Endothelial cell of umbilical vein (primary cell): Measurements from ENCODE around the gene EMP2. TPM values are rescaled to one million over a fixed set of nuclear protein-coding genes. Genes with fewer than 3 reads are reported as not detected.

Source experiments
- BruUV-seq: library from RNA; stranded (reverse); fragments of 400-500 nt; replicated peaks from 2 replicates; lab custom pipeline; 2021; lab: Mats Ljungman, UMichigan
- CTCF ChIA-PET: fragments of 300-600, 350-600 bp; sonication (Branson Sonifier 250); formaldehyde crosslinking; loops from one replicate; lab custom pipeline; 2021; ENCODE audit warnings: antibody characterized with exemption, inconsistent platforms; lab: Charles Lee
- POLR2A ChIA-PET: fragments of 300-600, 350-600 bp; sonication (Branson Sonifier 250); formaldehyde crosslinking; loops from one replicate; lab custom pipeline; 2021; ENCODE audit warnings: antibody characterized with exemption, inconsistent platforms; lab: Charles Lee
- DNase-seq: peaks from one replicate; pipeline ENCODE4 v3.0.0-alpha.2; 2011; ENCODE audit warnings: low read depth, low spot score
- FAIRE-seq: peaks from 2 replicates; lab custom pipeline; 2011; peaks lifted over from hg19 to GRCh38; lab: Jason Lieb, UNC
- H2AFZ ChIP-seq: 2 replicates; pipeline ENCODE4 v1.6.0; 2012; ENCODE audit warnings: low read depth, low read length, control low read depth, inconsistent platforms
- H3K27ac ChIP-seq: 2 replicates; pipeline ENCODE4 v1.5.1; 2011; ENCODE audit warnings: low read depth, mild to moderate bottlenecking, control low read depth, low read length, moderate library complexity; ENCODE audit not compliant: insufficient read depth
- H3K27me3 ChIP-seq, 2 experiments: 2 replicates each; pipeline versions ENCODE4 v1.6.0 to v1.6.1; 2011; ENCODE audit warnings: low read length in 2 of 2, mixed read lengths in 1 of 2; ENCODE audit not compliant: control insufficient read depth in 2 of 2, insufficient read depth in 2 of 2
- H3K36me3 ChIP-seq, 2 experiments: 2 replicates in 1 of 2; 3 replicates in 1 of 2; pipeline ENCODE4 v1.5.1; 2011; ENCODE audit warnings: low read length in 2 of 2, mild to moderate bottlenecking in 1 of 2, moderate library complexity in 1 of 2; ENCODE audit not compliant: control insufficient read depth in 2 of 2, insufficient read depth in 2 of 2; ENCODE audit errors: extremely low read depth in 1 of 2
- H3K4me1 ChIP-seq: 3 replicates; pipeline ENCODE4 v1.5.1; 2011; ENCODE audit warnings: mild to moderate bottlenecking, low read length; ENCODE audit not compliant: control insufficient read depth, insufficient read depth; ENCODE audit errors: extremely low read depth
- H3K4me2 ChIP-seq: 2 replicates; pipeline ENCODE4 v1.6.1; 2011; ENCODE audit warnings: low read length, control low read depth, mixed read lengths; ENCODE audit not compliant: insufficient read depth
- H3K4me3 ChIP-seq, 3 experiments: fragments of 200-600 bp in 1 of 3; sonication (generic), shearing (Covaris generic) in 1 of 3; replicated peaks in 1 of 3; 2 replicates each; pipeline ENCODE4 v1.5.1; 2011 to 2016; ENCODE audit warnings: control low read depth in 3 of 3, low read length in 3 of 3, mild to moderate bottlenecking in 2 of 3, inconsistent platforms in 1 of 3, low read depth in 1 of 3, moderate library complexity in 1 of 3; ENCODE audit not compliant: insufficient read depth in 1 of 3
- H3K79me2 ChIP-seq: 2 replicates; pipeline ENCODE4 v1.6.0; 2012; ENCODE audit warnings: low read length, inconsistent platforms; ENCODE audit not compliant: control insufficient read depth, insufficient read depth
- H3K9ac ChIP-seq: replicated peaks from 2 replicates; pipeline ENCODE3; 2011; ENCODE audit warnings: low read length, control low read depth; ENCODE audit not compliant: insufficient read depth; ENCODE audit errors: extremely low read depth
- H3K9me1 ChIP-seq: replicated peaks from 3 replicates; pipeline ENCODE4 v1.6.0; 2011; ENCODE audit warnings: mild to moderate bottlenecking, low read length; ENCODE audit not compliant: control insufficient read depth, insufficient read depth; ENCODE audit errors: extremely low read depth
- H3K9me3 ChIP-seq: replicated peaks from 2 replicates; pipeline ENCODE4 v1.5.1; 2012; ENCODE audit warnings: low read length, inconsistent platforms; ENCODE audit not compliant: control insufficient read depth, insufficient read depth
- H4K20me1 ChIP-seq: replicated peaks from 2 replicates; pipeline ENCODE3; 2011; ENCODE audit warnings: mild to moderate bottlenecking, low read length; ENCODE audit not compliant: control insufficient read depth, insufficient read depth; ENCODE audit errors: extremely low read depth
- EZH2 ChIP-seq: IDR thresholded peaks from 2 replicates; pipeline ENCODE4 v1.6.1; 2012; ENCODE audit warnings: borderline replicate concordance, low read depth, mild to moderate bottlenecking, moderate library complexity, low read length, inconsistent platforms; ENCODE audit not compliant: severe bottlenecking
- FOS ChIP-seq: IDR thresholded peaks from 2 replicates; pipeline ENCODE4 v1.6.1; 2011; ENCODE audit warnings: mild to moderate bottlenecking, low read length, moderate library complexity, borderline replicate concordance; ENCODE audit not compliant: insufficient read depth
- GATA2 ChIP-seq: IDR thresholded peaks from 2 replicates; pipeline ENCODE4 v1.7.0; 2011; ENCODE audit warnings: low read depth, mild to moderate bottlenecking, moderate library complexity, mixed read lengths, low read length; ENCODE audit not compliant: insufficient read length, insufficient read depth
- JUN ChIP-seq: IDR thresholded peaks from 2 replicates; pipeline ENCODE4 v1.6.1; 2011; ENCODE audit warnings: borderline replicate concordance, low read depth; ENCODE audit not compliant: insufficient read length, insufficient read depth
- MAX ChIP-seq: IDR thresholded peaks from 2 replicates; pipeline ENCODE4 v1.6.1; 2011; ENCODE audit not compliant: insufficient read depth, insufficient read length
- MYC ChIP-seq: IDR thresholded peaks from one replicate; pipeline ENCODE4 v1.6.1; 2011; ENCODE audit warnings: mild to moderate bottlenecking, low read depth, low read length
- POLR2A ChIP-seq: IDR thresholded peaks from 2 replicates; pipeline ENCODE4 v1.6.1; 2012; ENCODE audit warnings: low read depth, mild to moderate bottlenecking, control low read depth, low read length
- POLR2AphosphoS5 ChIP-seq: IDR thresholded peaks from 2 replicates; pipeline ENCODE4 v1.6.1; 2012; ENCODE audit warnings: low read depth, mild to moderate bottlenecking, control low read depth, low read length, moderate library complexity; ENCODE audit not compliant: insufficient read depth
- dilution Hi-C: fragments of 300-500 bp; cut with MboI; formaldehyde crosslinking; loops from one replicate; pipeline ENCODE4 v1.15.0; 2019; ENCODE audit warnings: low sequenced_read_pairs; ENCODE audit not compliant: extremely low pct_ligation_motif_present
- intact Hi-C: fragments of 100-400 bp; cut with micrococcal nuclease; formaldehyde crosslinking; loops from one replicate; pipeline ENCODE4 v1.10.0; 2022
- polyA plus RNA-seq, 4 experiments: library from polyadenylated mRNA; depleted of rRNA in 3 of 4; stranded (reverse) in 3 of 4; unstranded in 1 of 4; fragments of >200 nt; gene quantifications; 2 replicates each; pipeline versions ENCODE4 v1.2.1 to v1.2.3, GENCODE V29; 2011 to 2012; ENCODE audit warnings: missing spikeins in 1 of 4
- total RNA-seq: library from RNA; stranded (reverse); gene quantifications from 2 replicates; pipeline ENCODE4 v1.2.3, GENCODE V29; 2021
- TF ChIP-seq, protein P1 (sequence below), 2 donors: IDR thresholded peaks; 1 replicate in 1 of 2; 2 replicates in 1 of 2; pipeline ENCODE4 v1.5.1; 2011; ENCODE audit warnings: low read length in 2 of 2, mild to moderate bottlenecking in 2 of 2, moderate library complexity in 2 of 2, control low read depth in 1 of 2, inconsistent platforms in 1 of 2, low read depth in 1 of 2; ENCODE audit not compliant: insufficient read depth in 1 of 2; ENCODE audit errors: extremely low read depth in 1 of 2

EMP2 gene
- total and polyA plus RNA-seq, 2 donors (not counting 3 experiments of a cell fraction or from before 2014, with no cell fraction given): 19.0 to 25.5 TPM

DNA sequence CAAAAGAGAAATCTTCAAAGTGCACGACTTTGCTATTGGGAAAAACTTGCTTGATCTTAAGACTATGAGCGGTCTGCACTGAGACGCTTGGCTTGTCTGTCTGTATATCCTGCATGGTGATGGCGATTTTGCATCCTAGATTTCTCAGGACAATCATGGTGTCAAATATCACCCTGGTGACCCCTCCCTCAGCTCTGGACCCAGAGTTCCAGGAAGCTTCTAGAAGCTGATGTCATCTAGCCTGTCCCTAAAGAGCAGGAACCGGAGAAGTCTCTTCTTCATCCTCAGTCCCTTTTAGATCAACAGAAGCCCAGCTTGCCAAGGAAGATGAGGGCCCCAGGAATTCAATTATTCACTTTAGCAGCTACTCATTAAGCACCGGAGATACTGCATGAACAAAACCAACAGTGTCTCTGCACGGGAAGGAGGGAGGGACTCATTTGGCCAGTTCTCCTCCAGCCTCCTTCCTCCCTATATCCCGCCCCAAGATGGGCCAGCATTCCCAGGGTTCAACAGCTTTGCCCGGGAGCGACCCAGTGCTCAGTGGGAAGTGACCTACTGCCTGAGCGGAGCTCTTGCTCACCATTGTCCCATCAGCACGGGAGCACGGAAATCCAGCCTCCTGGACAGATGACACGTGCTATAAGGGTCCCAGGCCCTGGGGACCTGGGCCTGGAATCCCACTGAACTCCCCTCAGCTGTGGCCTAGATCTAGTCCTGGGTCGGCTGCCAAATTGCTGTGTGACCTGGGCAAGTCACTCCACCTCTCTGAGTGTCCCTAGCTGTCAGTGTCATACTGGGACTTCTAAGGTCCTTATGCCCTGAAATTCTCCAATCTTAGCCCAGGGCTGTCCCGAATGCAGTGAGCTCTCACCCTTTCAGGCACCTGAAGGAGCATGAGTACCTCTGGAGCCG is 3.8 kb downstream of the EMP2 start:
- Histone ChIP-seq H3K36me3 (no peaks in the 10 kb centered on the region), H3K9me1 (no peaks in the 10 kb centered on the region), H2AFZ (no peak overlapping the region), H3K9me3 (no peaks in the 10 kb centered on the region), H3K79me2 (no peaks in the 10 kb centered on the region), H3K4me1 (peaks cover 3% of the 10 kb centered on the region), H3K9ac (no peak overlapping the region), H3K4me3 (no peak overlapping the region), H4K20me1 (no peaks in the 10 kb centered on the region), H3K27ac (no peak overlapping the region), H3K4me2 (no peak overlapping the region), H3K27me3 (no peaks in the 10 kb centered on the region)
- TF ChIP-seq, protein P1, sequence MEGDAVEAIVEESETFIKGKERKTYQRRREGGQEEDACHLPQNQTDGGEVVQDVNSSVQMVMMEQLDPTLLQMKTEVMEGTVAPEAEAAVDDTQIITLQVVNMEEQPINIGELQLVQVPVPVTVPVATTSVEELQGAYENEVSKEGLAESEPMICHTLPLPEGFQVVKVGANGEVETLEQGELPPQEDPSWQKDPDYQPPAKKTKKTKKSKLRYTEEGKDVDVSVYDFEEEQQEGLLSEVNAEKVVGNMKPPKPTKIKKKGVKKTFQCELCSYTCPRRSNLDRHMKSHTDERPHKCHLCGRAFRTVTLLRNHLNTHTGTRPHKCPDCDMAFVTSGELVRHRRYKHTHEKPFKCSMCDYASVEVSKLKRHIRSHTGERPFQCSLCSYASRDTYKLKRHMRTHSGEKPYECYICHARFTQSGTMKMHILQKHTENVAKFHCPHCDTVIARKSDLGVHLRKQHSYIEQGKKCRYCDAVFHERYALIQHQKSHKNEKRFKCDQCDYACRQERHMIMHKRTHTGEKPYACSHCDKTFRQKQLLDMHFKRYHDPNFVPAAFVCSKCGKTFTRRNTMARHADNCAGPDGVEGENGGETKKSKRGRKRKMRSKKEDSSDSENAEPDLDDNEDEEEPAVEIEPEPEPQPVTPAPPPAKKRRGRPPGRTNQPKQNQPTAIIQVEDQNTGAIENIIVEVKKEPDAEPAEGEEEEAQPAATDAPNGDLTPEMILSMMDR (IDR thresholded peaks at IDR 0.05; ENCODE audit: extremely low read depth in 1 of 2, insufficient read depth in 1 of 2, low read depth in 1 of 2, low read length in 2 of 2): no peak
- no peak for TF ChIP-seq MYC
- no peak for TF ChIP-seq POLR2AphosphoS5
- no peak for TF ChIP-seq JUN
- no peak for TF ChIP-seq GATA2
- TF ChIP-seq EZH2: no peak
- TF ChIP-seq FOS: no peak
- no peak for TF ChIP-seq POLR2A
- no peak for TF ChIP-seq MAX
- no peak for FAIRE-seq
- DNase-seq: no peak
- intact Hi-C loops: no loop called here
- dilution Hi-C loops: no loop called here
- BruUV-seq: no TSS peak
- POLR2A ChIA-PET: no interaction called here
- CTCF ChIA-PET: no interaction called here
